Brain microvascular endothelial cell (primary cell): ENCODE data around the gene GALNT18.

Source experiments
- DNase-seq: peaks from one replicate; pipeline ENCODE4 v3.0.0-alpha.2; 2020
- H3K27ac ChIP-seq: fragments of 250-450 bp; sonication (Bioruptor Pico); 2 replicates; pipeline ENCODE4 v1.5.1; 2020; ENCODE audit warnings: mild to moderate bottlenecking, moderate library complexity
- H3K27me3 ChIP-seq: fragments of 250-450 bp; sonication (Bioruptor Pico); replicated peaks from 2 replicates; pipeline ENCODE4 v1.5.1; 2020; ENCODE audit warnings: mild to moderate bottlenecking
- H3K36me3 ChIP-seq: fragments of 250-450 bp; sonication (Bioruptor Pico); replicated peaks from 2 replicates; pipeline ENCODE4 v1.5.1; 2020; ENCODE audit warnings: mild to moderate bottlenecking
- H3K4me3 ChIP-seq: 2 replicates; pipeline ENCODE4 v1.5.1; 2011; ENCODE audit warnings: low read depth, mild to moderate bottlenecking, control low read depth, low read length, moderate library complexity
- in situ Hi-C: cut with HindIII; loops from 2 replicates; pipeline ENCODE4 v1.10.0; 2017; ENCODE audit warnings: low sequenced_read_pairs, low pct_ligation_motif_present
- TF ChIP-seq, protein P1 (sequence below): IDR thresholded peaks from 2 replicates; pipeline ENCODE4 v1.5.1; 2011; ENCODE audit warnings: low read depth, mild to moderate bottlenecking, moderate library complexity, low read length, control low read depth, inconsistent platforms; ENCODE audit errors: missing control alignments

Gene GALNT18

DNA sequence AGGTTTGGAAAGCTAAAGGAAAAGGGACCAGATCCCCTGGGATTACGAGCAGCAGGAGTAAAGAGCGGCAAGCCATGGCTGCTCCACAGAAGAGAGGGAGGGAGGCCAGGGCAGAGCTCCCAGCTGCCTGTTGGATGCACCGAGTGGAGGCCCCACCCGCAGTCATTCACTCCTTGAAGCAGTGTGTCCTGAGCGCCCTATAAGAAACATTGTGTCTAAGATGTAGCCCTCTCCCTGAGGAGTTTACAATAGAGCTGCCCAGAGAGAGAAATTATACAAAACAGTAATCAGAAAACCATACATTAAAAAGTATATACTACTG is 214.1 kb downstream of the GALNT18 start:
- DNase-seq: no peak

DNA sequence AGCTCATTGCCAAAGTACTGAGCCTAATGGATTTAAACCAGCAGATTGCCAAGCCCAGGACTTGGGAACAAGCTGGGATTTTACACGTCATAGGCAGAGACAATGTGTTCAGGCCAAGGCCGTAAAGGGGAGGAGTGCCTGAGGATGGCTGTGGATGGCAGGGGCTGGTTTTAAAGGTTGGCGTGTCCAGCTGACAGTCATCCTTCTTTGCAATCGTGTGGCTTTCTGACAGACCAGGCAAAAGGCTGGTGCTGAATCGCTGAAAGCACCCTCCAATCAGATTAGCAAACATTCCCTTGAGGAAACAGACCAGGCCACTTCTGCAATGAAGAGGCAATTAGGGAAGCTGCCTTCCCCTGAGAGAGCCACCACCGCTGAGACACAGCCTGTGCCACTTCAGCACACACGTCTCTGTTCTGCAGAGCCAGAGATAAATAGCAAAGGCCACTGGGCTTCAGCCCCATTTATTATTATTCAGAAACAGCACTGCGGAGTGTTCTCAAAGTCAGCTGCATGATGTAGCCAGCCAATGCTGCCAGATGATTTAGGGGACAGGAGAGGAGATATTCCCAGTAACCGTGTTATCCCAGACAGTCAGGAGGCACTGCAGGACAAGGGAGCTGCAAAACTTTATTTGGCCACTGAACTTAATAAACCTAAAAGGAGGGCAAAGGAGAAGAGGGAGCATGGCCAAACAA is 214.6 kb downstream of the GALNT18 start:
- H3K4me3 ChIP-seq: no peak overlapping the region
- DNase-seq: no peak
- TF ChIP-seq, protein P1, sequence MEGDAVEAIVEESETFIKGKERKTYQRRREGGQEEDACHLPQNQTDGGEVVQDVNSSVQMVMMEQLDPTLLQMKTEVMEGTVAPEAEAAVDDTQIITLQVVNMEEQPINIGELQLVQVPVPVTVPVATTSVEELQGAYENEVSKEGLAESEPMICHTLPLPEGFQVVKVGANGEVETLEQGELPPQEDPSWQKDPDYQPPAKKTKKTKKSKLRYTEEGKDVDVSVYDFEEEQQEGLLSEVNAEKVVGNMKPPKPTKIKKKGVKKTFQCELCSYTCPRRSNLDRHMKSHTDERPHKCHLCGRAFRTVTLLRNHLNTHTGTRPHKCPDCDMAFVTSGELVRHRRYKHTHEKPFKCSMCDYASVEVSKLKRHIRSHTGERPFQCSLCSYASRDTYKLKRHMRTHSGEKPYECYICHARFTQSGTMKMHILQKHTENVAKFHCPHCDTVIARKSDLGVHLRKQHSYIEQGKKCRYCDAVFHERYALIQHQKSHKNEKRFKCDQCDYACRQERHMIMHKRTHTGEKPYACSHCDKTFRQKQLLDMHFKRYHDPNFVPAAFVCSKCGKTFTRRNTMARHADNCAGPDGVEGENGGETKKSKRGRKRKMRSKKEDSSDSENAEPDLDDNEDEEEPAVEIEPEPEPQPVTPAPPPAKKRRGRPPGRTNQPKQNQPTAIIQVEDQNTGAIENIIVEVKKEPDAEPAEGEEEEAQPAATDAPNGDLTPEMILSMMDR: no peak
- in situ Hi-C loops: no loop called here
- no peak overlapping the region for H3K27ac ChIP-seq
- no peaks in the 10 kb centered on the region for H3K36me3 ChIP-seq
- peaks cover 19% of the 10 kb centered on the region for H3K27me3 ChIP-seq

More for the DNA sequence above, 214.1 kb downstream of the GALNT18 start:
- in situ Hi-C loops: no loop called here
- H3K27ac ChIP-seq: no peak overlapping the region
- H3K36me3 ChIP-seq: no peaks in the 10 kb centered on the region
- peaks cover 19% of the 10 kb centered on the region for H3K27me3 ChIP-seq
- TF ChIP-seq, protein P1: no peak
- H3K4me3 ChIP-seq: no peak overlapping the region

DNA sequence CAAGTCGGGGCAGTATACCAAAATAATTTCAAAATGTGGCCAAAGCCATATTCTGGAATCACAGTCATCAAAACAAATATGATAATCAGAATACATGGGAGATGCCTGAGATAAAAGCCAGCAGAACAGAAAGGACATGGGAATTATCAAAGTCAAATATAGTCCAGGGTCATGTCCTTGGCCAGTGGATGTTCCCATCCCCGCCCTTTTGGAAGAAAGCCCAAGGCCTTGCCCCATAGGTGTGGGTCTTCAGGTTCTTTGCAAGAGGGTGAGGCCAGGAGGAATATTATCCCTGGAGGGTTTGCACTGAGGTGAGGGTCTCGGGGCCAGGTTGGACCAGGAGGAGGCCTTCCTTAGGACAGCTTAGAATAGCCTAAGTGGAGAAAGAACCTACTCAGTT is 215.2 kb downstream of the GALNT18 start:
- DNase-seq: no peak
- Histone ChIP-seq H3K27me3 (peaks cover 19% of the 10 kb centered on the region), H3K27ac (no peak overlapping the region), H3K36me3 (no peaks in the 10 kb centered on the region), H3K4me3 (no peak overlapping the region)
- in situ Hi-C loops: no loop called here
- TF ChIP-seq, protein P1: no peak

DNA sequence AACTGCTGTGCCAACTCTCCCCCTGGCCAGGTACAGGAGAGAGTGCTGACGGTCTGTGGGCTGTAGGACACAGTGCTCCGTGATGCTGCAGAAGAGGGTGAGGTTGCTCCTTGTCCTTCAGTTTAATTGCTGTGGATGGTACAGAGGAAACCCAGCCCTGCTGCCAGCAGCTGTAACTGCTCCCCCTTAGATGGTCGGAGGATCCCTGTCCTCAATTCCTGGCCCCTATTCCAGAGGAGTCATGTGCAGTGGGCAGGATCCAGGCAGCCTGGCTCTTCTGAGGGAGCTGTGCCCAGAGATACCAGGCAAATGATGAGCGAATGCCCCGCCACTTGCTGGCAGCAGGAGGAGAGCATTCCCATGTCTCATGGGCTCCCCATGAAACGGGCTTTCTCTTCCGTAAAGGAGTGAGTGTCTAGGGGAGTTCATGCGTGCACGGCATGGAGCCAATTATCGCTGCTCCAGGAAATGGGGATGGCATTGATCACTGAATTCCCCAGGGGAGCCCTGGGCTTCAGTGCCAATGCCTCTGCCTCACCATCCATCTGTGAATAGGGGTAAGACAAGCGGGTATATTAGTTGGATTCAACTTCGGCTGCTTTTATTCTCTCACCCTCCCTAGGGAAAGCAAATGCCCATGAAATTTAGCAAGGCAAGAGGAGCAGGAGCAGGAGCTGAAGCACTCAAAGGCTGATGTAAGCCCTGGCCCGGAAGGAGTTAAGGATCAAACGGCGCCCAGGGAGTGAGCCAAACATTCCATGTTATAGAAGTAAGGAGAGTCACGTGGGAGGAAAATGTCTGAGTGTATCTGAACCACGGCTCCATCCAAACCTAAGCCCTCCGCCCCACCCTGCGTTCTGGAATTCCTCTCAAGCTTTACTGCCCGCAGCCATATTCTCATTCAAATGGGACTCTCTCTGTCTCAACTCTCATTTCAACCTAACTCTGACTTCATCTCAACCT is 217.8 kb downstream of the GALNT18 start:
- peak; percentile 20 for DNase-seq
- no peak overlapping the region for H3K4me3 ChIP-seq
- TF ChIP-seq, protein P1: no peak
- H3K36me3 ChIP-seq: no peaks in the 10 kb centered on the region
- in situ Hi-C loops: no loop called here
- H3K27ac ChIP-seq: no peak overlapping the region
- H3K27me3 ChIP-seq: peaks cover 13% of the 10 kb centered on the region

DNA sequence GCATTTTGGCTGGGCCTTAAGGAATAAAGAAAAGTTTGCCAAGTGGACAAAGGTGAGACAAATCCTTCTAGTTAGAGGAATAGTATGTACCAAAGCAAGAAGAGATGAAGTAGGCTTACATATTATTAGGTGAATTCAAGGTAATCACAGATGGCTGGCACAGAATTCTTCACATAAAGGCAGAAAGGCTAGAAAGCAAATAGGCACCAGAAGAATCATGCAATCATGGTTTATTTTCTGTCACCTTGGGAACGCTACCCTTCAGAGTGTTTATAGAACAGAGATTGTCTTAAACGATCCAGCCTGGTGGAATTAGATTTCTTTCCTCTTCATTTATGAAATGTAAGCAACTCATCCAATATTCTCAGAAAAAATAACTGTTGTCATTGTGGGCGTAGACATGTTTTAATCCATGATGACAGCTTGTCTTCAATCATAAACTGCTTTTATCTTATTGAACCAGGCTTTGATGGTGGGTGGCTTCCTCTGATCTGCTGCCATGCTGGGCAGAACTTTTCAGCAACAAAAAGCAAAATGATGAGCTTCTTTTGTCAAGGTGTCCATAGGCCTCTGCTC is 219.8 kb downstream of the GALNT18 start:
- peaks cover 13% of the 10 kb centered on the region for H3K27me3 ChIP-seq
- no peak overlapping the region for H3K27ac ChIP-seq
- DNase-seq: no peak

More for the DNA sequence above, 219.8 kb downstream of the GALNT18 start:
- TF ChIP-seq, protein P1: no peak
- Histone ChIP-seq H3K4me3 (no peak overlapping the region), H3K36me3 (no peaks in the 10 kb centered on the region)
- in situ Hi-C loops: no loop called here
